ENCODE results near the gene HABP4. TPM values are rescaled to one million over a fixed set of nuclear protein-coding genes. Genes with fewer than 3 reads are reported as not detected.

The HABP4 gene
- total RNA-seq, 2 donors from 2014 or later, result 50.0 to 74.2 TPM

DNA sequence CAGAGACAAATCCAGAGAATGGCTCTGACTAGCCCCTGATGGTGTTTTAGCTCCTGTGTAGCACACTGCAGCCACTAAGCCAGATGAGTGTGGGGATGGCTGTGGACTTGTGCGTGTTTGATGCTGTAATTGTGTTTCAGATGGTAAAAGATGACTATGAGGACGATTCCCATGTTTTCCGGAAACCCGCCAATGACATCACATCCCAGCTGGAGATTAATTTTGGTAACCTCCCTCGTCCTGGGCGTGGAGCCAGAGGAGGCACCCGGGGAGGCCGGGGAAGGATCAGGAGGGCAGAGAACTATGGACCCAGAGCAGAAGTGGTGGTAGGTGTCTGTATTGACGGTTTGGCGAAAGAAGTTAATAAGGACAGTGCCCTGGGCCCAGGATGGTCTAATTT is 38.0 kb downstream of the HABP4 start:
- H3K27me3 ChIP-seq (replicated peaks; ENCODE audit: insufficient read depth), result no peaks in the 10 kb centered on the region
- DNase-seq (ENCODE audit: low spot score), result no peak
- peaks cover 35 to 73% of the 10 kb centered on the region in 2 donors for H3K4me1 ChIP-seq (ENCODE audit: control insufficient read depth in 1 of 2, low read depth in 2 of 2)
- H3K4me3 ChIP-seq, result no peak overlapping the region
- no peak for ATAC-seq (ENCODE audit: insufficient number of reproducible peaks, low FRiP score, low read depth)
- peaks cover 37% of the 10 kb centered on the region for H3K36me3 ChIP-seq
- H3K9me3 ChIP-seq, result no peaks in the 10 kb centered on the region
- peak overlapping the region; percentile 75 to 94 for H3K27ac ChIP-seq
- no peak for TF ChIP-seq CTCF (IDR thresholded peaks at IDR 0.05)

- ATAC-seq (ENCODE audit: insufficient number of reproducible peaks, low FRiP score, low read depth), result no peak
- Histone ChIP-seq H3K9me3 (no peaks in the 10 kb centered on the region), H3K4me1 (ENCODE audit: control insufficient read depth in 1 of 2, low read depth in 2 of 2) (peaks cover 32 to 65% of the 10 kb centered on the region in 2 donors), H3K27ac (peak overlapping the region; percentile 75 to 94), H3K27me3 (replicated peaks; ENCODE audit: insufficient read depth) (no peaks in the 10 kb centered on the region), H3K36me3 (peaks cover 37% of the 10 kb centered on the region), H3K4me3 (no peak overlapping the region)
- DNase-seq (ENCODE audit: low spot score), result no peak
- TF ChIP-seq CTCF (IDR thresholded peaks at IDR 0.05), result no peak
Observed at GRCh38 chr9:96489482-96489979, 39.6 kb downstream of the HABP4 start.

DNA sequence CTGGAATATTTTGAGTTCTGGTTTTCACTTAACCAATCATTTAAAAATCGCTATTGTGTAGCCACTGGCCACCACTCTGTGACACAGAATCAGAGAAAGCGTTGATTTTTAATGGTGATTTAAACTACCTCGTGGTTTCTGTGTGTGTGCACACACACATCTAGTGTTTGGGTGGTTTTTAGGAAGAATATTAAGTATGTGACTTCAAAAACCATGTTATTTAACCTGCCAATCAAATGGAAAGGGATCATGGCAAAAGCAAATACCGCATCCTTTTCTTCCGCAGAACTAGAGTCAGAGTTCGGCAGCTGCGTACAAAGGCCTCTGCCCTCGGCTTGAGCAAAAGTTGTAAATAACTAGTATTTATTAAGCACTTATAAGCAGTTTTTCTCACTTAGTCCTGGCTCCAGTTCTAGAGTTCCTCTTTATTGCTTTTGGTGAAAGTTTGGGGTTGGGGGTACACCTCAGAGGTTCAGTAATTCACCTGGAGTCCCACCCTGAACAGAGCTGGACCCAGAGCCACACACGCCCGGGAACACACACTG is 40.6 kb downstream of the HABP4 start:
- H3K27me3 ChIP-seq (replicated peaks; ENCODE audit: insufficient read depth), result no peaks in the 10 kb centered on the region
- DNase-seq (ENCODE audit: low spot score) (no peak), ATAC-seq (ENCODE audit: insufficient number of reproducible peaks, low FRiP score, low read depth) (no peak)
- peaks cover 22 to 54% of the 10 kb centered on the region in 2 donors for H3K4me1 ChIP-seq (ENCODE audit: control insufficient read depth in 1 of 2, low read depth in 2 of 2)
- no peak for TF ChIP-seq CTCF (IDR thresholded peaks at IDR 0.05)
- no peak overlapping the region for H3K4me3 ChIP-seq
- H3K36me3 ChIP-seq, result peaks cover 29% of the 10 kb centered on the region
- H3K27ac ChIP-seq, result peak overlapping the region; percentile 33 to 54
- no peaks in the 10 kb centered on the region for H3K9me3 ChIP-seq

DNA sequence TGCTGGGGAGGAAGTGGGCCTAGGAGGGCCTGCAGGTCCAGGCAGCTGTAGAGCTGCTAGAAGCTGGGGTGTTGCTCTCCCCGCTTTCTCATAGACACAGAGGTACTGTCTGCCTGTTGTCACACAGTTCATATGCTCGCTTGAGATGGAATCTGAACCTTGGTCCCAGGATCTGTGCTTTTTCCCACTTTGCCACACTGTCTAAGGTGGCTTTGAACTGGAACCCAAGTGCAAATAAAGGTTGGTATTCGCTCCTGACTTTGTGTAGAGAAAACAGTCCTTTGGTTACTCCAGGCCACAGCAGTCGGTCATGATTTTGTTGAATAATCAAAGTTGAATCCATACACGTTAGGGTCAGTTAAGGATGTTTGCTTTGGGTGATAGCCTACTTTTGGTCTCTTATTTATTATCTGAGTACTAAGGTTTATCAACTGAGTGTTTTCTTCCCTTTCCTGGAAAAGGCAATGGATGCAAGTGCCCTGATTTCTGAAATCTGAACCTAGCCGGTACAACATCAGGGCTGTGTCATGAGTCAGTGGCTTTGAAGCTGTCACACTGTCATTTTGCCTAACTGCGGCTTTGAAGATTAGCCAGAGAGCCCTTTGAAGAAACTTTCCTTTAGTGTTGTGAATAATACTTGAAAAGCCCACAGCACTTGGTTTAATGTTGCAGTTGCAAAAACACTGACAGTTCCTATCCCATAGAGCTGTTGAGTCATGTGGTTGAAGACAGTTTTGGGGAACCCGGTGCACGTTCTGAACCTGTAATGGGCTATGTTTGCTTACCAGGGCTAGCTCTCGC is 41.3 kb downstream of the HABP4 start:
- ATAC-seq (ENCODE audit: insufficient number of reproducible peaks, low FRiP score, low read depth), result no peak
- no peaks in the 10 kb centered on the region for H3K9me3 ChIP-seq
- no peak for TF ChIP-seq CTCF (IDR thresholded peaks at IDR 0.05)
- H3K36me3 ChIP-seq, result peaks cover 31% of the 10 kb centered on the region
- peak overlapping the region; percentile 33 to 54 for H3K27ac ChIP-seq
- no peak for DNase-seq (ENCODE audit: low spot score)
- no peak overlapping the region for H3K4me3 ChIP-seq
- no peaks in the 10 kb centered on the region for H3K27me3 ChIP-seq (replicated peaks; ENCODE audit: insufficient read depth)
- H3K4me1 ChIP-seq (ENCODE audit: control insufficient read depth in 1 of 2, low read depth in 2 of 2), result peaks cover 17 to 48% of the 10 kb centered on the region in 2 donors

DNA sequence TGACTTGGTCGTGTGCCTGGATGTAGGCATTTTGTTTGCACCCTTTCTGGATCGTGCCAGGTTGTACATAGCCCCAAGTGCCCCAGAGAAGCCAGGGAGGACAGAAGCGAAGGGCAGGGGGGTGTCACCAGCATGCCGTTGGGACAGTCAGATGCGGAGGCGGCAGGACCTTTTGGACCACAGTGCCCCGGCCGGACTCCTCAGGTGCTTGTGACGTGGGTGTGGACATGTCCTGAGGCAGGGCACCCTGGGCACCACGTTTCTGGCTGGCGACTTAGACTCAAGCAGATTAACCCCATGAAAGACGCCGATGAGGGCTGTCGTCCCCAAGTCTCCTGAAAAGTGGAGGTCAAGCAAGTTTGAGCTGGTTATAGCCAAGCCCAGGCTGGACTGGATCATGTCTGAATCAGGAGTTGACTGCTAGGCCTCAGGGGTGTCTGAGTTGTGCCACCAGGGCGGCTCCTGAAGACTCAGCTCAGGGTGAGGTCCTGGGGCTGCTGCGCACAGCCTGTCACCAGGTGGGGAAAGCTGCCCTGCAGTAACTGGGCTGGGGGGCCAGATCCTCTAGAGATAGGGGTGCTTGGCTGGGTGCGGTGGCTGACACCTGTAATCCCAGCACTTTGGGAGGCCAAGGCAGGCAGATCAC is 42.0 kb downstream of the HABP4 start:
- no peak for ATAC-seq (ENCODE audit: insufficient number of reproducible peaks, low FRiP score, low read depth)
- no peak overlapping the region for H3K4me3 ChIP-seq
- no peaks in the 10 kb centered on the region for H3K9me3 ChIP-seq
- no peaks in the 10 kb centered on the region for H3K27me3 ChIP-seq (replicated peaks; ENCODE audit: insufficient read depth)
- TF ChIP-seq CTCF (IDR thresholded peaks at IDR 0.05), result no peak
- H3K36me3 ChIP-seq, result peaks cover 31% of the 10 kb centered on the region
- DNase-seq (ENCODE audit: low spot score), result no peak
- peak overlapping the region; percentile 29 to 54 for H3K27ac ChIP-seq
- peaks cover 12 to 42% of the 10 kb centered on the region in 2 donors for H3K4me1 ChIP-seq (ENCODE audit: control insufficient read depth in 1 of 2, low read depth in 2 of 2)

Measured in thoracic aorta (tissue), 2 donors.